Inflammatory macrophage (primary cell): ENCODE data around the gene TEX53.

ENCODE experiments used
- DNase-seq, 2 donors: peaks; one replicate each; pipeline ENCODE4 v3.0.0-alpha.2; 2020 to 2022

TEX53 gene

DNA sequence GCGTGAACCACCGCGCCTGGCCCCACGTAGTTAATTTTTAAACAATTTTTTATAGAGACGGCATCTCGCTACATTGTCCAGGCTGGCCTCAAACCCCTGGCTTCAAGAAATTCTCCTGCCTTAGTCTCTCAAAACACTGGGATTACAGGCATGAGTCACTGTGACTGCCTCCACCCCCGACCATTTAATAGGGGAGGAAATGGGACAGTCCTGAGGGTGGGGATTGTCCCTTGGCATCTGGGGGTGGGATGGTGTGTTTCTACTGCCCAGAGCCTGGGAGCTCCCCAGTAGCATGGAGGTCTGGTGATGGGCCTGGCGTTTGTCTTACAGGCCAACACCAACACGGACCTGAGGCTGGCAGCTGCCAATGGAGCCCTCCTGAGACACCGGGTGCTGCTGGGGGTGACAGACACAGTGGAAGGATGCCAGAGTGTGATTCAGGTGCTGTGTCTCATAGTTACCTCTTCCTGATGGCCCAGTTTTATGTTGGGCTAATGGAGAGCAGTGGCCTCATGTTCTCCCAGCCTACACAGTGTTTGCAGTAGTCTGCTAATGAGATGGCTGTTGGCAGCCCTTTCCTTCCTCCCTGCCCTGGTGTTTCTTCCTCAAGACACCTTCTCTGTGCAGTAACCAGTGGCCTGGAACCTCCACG, 24.0 kb downstream of the TEX53 start:
- no peak for DNase-seq

DNA sequence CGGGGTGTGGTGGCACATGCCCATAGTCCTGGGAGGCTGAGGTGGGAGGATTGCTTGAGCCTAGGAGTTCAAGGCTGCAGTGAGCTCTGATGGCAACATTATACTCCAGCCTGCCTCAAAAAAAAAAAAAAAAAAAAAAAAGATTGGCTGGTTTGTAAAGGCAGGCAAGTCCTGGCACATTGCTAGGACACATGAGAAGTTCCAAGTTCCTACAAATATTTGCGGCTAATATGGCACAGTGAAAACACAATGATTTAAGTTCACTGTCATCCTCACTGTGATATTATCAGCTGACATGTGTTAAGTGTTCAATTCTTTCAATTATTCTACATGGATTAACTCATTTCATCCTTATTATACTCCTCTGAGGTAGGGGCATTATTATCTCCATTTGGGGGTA, 26.4 kb downstream of the TEX53 start:
- DNase-seq = no peak

DNA sequence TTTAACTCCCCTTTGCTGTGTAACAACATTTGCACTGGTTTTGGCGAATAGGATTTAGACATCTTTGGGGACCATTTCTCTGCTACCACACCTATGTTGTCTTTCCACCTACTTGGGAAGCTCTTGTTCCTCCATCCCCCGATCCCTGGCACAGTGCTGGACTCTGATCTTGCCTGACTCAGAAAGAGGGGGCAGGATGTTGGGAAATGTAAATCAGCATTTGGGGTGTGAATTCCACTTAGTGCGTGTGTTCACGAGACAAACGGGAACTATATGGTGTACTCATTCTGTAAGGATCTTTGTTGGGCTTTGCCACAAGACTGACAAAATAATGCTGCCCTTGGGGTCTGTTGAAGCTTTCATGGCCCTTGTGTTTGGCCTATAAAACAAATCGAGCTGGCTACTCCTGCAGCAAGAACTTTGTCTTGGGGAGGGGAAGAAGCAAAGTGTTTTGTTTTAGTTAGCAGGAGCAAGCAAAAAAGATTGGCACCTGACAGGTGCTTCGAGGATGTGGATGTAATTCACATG, 28.0 kb downstream of the TEX53 start:
- no peak for DNase-seq

DNA sequence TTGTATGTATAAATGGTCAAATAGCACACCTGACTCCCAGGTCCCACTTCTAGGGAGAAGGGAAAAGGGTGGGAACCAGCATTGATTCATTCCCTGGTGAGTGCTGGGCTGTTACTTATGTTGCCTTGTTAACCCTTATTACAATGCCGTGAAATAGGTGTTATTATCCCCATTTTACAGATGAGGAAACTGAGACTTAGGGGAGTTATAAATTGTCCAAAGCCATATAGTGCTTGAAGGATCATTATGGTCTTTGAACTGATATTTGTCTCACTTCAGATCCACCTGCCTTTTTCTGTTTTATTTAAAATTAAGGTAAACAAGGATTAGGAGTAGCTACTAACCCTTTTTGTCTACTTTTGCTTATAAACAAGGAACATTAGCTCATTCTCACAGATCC, 30.1 kb downstream of the TEX53 start:
- no peak for DNase-seq

DNA sequence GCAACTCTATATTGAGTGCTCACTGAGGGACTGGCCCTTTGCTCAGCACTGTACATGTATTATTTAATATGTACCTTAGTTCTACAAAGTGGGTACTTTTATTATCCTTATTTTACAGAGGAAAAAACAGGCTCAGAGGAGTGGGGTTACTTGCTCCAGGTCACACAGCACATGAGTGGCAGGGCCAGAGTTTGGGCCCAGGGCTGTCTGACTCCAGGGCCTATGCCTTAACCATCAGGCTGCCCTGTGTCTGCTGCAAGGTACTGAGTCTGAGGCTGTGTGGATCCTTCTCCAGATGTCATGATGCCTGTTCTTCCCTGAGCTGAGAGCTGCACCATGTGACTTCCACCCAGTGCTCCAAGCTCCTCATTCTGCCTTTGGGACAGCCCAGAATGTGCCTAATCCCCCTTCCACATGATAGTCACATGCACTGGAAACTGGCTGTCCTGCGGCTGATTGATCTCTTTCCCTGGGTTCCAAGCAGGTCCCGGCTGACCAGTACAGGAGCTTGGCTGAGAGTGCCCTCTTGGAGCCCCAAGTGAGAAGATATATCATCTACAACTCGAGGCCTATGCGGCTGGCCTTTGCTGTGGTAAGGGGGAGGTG, 31.1 kb downstream of the TEX53 start:
- no peak for DNase-seq

DNA sequence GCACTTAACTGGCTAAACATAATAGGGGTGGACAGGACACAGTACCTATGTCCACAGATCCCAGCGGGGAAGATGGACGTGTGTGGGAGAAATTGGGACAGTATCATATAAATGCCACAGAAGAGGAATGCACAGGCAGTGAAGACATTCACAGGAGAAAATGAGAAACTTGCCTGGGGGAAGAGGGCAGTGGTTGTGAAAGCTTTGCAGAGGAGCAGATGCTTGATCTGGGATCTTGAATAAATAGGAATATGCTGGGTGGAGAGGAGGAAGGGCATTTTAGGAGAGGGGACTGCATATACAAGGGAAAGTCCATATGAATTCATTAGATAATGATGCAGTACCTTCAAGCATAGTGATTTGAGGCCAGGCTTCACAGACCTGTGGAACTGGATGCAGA, 32.9 kb downstream of the TEX53 start:
- no peak for DNase-seq

DNA sequence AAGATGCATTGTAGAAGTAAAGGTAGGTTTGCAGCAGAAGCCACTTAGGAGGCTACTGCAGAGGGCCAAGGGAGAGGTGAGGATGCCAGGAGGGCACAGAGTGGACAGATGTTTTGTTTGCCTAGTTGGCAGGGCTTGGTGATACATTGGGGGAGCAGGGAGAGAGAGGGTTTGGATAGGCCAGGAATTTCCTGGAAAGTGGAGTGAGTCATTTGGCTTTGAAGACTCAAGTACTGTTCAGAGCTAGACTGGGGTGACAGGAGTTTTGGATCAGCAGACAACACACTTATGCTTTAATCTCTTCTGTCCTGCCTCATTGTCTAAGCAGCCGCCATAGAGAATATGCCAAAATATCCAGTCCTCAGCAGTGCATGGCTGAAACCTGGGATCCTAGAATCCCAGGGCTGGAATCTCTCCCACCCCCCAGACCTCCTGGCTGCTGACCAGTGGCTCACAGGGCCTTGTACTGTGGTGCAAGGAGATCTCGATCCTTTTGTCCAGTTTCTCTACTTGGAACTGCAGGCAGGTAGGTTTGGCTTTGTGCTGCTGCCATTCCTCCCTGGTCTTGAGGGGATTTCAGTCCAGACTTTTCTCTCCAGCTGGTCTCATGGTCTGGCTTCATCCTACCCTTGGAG, 35.5 kb downstream of the TEX53 start:
- DNase-seq = no peak

DNA sequence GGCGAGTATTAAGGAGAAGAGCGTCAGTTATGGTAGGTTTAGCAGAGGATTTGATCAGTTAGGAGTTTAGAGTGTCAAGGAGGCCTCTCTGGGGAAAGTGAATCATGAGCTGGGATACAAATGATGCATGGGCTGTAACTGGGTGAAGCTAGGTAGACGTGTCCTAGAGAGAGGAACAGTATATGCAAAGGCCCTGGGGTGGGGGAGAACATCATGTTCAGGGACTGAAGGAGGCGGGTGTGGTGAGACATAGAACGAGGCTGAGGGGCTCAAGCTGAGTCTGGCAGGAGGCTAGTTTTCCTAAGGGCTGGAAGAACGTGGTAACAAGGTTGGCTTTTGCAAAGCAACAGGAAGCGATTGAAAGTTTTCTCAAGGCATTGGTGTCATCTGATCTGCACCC, 36.0 kb downstream of the TEX53 start:
- no peak for DNase-seq

DNA sequence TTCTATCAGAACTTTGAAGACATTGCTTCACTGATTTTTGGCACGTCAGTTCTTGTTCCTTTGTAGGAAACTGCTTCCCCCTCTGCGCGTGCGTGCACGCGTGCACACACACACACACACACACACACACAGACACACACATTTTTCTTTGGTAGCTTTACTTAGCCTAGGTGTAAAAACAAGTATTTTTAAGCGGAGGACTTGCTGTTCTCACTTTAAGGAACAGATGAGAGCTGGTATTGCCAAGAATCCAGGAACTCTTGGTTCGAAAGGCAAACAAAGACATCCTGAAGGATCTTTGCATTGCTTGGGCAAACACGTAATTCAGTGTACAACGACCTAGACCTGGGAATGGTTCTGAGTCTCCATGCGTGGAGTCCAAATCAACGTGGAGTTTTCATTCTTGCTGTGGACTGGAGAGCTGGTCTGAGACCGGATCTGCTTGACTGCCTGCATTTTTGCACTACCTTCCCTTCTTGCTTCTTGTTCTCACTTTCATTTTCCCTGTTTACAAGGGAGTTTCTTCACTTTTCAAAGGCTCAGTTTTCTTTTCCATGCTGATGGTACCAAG, 38.3 kb downstream of the TEX53 start:
- peak; percentile 55 to 67 for DNase-seq

DNA sequence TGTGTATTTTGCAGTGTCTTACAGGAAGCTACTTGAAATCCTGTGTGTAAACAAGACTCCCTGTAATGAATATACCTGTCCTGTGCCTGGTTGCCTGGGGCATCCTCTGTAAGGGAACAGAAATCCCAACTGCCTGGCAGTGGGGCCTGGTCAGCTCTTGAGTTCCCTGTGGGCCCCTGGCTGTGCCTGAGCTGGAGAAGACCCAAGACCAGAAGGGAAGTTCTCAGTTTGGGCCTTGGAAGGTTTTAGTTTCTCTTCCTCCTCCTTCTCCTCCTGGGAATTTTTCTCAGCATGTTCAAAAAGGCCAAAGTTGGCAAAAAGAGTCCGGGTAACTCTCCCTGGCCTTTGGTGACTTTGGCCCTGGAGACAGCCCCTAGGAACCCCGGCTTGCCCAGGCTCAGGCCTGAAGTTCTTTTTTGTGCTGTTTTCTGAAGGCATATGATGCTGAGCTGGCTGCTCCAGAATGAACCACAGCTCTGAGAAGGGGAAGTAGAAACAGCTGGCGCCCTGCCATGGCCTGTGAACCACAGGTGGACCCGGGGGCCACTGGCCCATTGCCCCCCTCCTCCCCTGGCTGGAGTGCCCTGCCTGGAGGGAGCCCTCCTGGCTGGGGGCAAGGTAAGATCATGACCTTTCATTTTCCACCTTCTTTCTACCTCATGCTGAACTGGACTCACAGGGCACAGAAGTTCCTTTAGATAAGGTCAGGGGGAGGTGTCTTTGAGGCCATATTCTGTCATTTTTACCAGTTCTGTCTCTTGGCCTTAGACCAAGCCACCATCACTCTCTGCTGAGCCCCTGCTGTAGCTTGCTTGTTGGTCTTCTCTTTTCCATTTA, 40.7 kb downstream of the TEX53 start:
- peak; percentile 80 to 86 for DNase-seq

DNA sequence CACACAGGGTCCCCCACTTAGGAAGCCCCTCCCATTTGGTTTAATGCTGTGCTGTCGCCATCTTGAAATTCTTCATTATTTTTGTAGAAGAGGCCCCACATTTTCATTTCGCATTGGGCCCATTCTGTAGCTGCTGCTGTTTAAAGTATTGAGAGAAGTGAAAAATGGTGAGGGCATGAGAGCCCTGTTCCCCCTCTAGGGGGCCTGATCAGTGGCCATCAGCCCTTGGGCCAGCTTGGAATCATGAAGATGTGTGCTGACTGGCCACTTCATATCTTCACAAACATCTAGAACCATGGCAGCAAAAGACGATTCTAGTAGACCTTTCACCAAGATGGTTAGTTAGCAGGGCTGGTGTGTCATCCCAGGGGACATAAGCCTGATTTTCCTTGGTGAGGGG, 43.2 kb downstream of the TEX53 start:
- DNase-seq = no peak

DNA sequence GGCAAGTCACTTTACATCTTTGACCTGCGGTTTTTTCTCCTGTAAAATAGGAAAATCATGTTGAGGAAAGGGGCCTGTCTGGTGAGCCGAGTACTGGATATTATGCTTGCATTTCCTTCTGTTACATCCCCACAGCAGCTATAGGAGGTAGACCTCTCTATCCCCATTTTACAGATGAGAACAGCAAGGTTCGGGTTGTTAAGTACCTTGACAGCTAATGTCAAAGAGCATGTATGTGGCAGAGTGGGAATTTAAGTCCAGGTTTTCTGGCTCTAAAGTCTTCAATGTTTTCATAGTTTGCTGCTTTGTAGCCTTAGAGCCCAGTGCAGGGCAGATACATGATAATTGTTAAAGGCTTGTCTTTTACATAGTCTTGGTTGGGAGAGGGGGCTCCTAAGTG, 43.7 kb downstream of the TEX53 start:
- no peak for DNase-seq

DNA sequence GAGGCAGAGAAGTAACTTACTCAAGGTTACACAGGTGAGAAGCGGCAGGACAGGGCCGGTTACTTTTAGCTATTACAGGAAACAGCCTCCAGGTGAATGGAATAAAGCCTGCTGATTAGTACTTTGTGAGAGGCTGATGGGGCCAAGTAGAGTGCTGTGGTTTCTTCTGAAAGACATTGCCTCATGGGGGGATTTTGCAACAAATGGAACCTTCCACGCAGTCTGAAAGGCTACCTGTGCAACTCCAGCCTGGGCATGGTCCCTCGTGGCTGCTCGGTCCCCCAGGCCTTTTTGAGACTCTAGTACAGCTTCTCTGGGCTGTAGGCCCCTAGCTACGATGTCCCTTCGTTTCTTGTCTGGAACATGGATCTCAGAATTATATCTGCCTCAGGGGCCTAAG, 44.5 kb downstream of the TEX53 start:
- no peak for DNase-seq

DNA sequence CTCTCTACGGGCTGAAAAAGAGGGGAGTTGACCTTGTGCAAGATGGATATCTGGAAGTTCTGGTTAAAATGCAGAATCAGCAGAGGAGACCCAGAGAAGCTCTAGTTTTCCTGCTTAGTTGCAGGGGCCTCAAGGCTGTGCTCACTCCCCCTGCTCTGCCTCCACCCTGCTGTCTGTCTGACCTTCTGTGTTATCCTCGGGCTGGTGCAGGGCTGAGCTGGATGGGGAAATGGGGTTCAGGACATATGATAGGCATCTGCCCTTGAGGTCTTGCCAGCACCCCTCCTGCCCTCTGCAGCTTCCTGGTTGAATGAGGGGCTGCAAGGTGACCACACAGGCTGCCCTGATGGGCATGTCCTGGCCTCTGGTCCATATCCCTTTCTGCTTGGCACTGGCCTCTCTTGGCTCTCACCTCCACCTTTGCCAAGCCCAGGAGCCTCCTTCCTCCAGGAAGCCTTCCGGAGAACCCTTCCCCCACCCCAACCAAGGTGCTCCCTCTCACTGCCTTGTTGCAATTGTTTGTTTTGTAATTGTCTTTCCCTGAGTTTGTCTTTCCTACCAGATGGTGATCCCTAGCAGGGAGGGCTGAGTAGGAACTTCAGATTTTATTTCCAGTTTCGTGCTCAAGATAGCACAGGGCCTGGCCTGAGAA, 45.2 kb downstream of the TEX53 start:
- no peak for DNase-seq

DNA sequence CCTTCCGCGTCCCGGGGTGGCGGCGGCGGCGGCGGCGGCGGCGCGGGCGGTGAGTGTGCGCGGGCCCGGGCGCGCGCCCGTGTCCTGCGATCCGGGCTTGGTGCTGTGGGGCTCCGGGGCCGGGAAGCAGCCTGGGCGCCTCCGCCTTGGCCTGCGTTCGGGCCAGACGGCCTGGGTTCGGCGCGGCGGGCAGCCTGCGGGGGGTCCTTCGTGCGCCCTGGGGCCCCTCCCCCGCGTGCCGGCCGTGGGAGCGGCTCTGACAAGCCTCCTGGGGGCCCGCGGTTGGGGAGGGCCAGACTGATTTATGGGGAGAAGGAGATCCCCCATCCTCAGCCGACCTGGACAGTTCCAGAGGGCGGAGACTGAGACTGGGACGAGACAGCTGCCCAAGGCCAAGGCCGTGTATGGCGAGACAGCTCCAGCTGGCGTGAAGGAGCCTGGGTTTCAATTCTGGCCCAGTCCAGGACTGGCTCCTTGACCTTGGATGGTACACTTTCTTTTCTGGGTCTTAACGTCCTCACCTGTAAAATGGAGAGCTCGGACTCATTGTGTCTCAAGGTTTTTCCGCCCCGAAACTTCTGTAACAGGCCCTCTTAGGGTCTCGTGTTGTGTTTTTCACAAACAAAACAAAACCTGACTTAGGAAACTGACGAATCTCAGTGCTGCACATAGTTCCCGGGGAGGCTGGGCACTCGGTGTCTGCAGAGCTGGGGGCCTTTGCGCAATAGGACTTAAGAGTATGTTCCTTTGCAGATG, 45.9 kb downstream of the TEX53 start:
- peak; percentile 59 to 66 for DNase-seq

DNA sequence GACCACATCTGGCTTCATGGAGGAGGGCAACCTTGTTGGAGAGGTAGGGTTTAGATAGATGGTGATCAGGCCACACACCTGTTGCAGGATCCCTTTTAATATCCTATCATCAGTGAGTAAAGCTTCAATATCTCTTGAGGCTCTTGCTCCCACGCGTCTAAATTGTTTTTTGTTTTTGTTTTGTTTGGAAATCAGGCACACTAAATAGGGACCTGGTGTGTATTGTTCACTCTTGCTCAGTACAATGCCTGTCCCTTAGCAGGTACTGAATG, 49.1 kb downstream of the TEX53 start:
- no peak for DNase-seq

DNA sequence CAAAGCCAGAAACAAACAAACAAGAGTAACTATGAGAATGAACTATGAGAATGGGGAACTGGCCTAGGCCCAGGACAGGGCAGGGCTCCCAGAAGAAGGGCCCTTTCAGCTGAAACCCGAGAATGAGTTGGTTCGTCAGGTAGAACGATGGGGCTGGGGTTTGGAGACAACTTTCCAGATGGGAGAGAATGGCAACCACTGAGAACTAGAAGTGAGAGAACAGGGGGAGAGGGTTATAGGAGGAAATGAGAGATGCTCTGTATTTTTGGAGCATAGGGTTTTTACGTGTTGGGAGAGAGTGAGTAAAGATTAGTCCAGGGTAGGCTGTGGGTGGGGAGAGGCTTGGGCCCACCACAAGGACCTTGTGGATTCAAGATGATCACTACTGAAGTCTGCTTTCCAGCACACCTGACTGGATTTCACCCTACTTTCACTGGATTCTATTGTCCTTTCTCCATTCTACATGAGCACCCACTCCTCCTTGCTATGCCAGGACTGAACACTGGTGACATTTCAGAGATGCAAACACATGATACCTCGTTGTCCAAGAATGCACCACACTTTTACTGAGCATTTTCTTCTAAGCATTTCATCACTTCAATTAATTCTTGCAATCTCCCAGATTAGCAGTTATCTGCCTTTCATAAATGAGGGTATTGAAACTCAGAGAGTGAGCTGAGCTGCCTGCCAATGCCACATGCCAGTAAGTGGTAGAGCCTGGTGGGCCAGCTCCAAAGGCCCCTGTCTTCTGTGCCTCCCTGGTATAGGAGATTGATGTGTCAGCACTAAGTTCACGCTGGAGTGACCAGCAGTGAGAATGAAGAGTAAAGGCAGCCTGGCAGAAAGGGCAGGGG, 49.7 kb downstream of the TEX53 start:
- no peak for DNase-seq

DNA sequence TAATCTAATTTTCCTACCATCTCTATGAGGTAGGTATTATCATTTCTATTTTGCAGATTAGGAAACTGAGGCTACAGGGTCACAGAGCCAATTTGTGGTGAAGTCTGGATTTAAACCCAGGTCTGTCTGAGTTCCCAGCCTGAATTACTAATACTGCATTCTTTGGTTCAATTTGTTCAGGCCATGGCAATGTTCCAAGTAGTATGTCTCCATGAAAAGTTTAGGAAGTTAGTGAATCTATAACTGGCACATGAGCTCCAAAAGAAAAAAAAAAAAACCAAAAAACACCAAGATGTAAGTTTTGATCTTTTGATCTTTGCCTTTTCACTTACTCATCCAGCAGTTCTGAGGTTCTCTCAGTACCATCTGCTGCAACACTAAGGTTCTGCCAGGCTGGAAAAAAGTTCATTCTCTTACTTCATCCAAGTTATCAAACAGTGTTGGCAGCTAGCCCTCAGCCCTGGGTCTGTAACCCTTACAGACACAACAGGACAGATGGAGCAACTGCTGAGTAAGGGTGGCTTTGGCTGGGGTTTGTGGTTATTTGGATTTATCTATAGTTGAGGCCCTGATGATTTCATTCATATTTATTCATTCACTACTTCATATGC, 50.9 kb downstream of the TEX53 start:
- DNase-seq = no peak
